Measurements from ENCODE around the gene TAF6L.
"Not testable (repeated sequence)": the region's sequence is repeated elsewhere in the genome, so short reads cannot be mapped to it uniquely, and the experiment has no call there.

The TAF6L gene

DNA sequence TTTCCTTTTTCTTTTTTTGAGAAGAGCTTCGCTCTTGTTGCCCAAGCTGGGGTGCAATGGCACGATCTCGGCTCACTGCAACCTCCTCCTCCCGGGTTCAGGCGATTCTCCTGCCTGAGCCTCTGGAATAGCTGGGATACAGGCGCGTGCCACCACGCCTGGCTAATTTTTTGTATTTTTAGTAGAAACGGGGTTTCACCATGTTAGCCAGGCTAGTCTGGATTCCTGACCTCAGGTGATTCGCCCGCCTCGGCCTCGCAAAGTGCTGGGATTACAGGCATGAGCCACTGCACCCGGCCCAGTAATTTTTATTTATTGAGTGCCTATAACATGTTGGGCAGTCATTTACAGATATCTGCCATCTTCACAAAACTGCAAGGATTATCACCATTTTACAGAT, 41.1 kb upstream of the TAF6L start:
- not testable (repeated sequence) for H3K27ac ChIP-seq (ENCODE audit: low read length); H3K9me3 ChIP-seq (ENCODE audit: control insufficient read depth, insufficient read depth, low read length); H3K4me3 ChIP-seq (ENCODE audit: low read length); H3K36me3 ChIP-seq (ENCODE audit: control insufficient read depth, insufficient read depth, low read length); H3K4me1 ChIP-seq (ENCODE audit: control insufficient read depth, insufficient read depth, low read length); DNase-seq (ENCODE audit: low read depth, low spot score); H3K27me3 ChIP-seq (ENCODE audit: control insufficient read depth, insufficient read depth, low read length)
- WGBS (ENCODE audit: insufficient coverage, insufficient read length), result no CpG with 5 or more reads among the region's 14 CpGs

DNA sequence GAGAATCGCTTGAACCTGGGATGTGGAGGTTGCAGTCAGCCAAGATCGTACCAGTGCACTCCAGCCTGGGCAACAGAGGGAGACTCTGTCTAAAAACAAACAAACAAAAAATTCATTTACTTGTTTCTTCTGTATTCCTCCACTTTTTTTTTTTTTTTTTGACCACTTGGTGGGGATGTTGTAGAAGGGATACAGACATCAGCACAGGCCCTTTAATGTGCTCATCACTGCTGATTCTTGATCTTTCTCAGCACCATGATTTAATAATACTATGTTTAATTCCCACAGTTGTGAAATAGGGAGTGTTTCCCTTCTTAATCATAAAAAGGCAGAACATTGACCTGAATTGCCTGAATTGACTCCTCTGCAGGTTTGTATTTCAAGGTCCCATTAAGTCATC, 38.4 kb upstream of the TAF6L start:
- Histone ChIP-seq H3K9me3 (ENCODE audit: control insufficient read depth, insufficient read depth, low read length) (no peaks in the 10 kb centered on the region), H3K27ac (ENCODE audit: low read length) (no peak overlapping the region), H3K4me3 (ENCODE audit: low read length) (no peak overlapping the region), H3K27me3 (ENCODE audit: control insufficient read depth, insufficient read depth, low read length) (no peaks in the 10 kb centered on the region), H3K4me1 (ENCODE audit: control insufficient read depth, insufficient read depth, low read length) (no peaks in the 10 kb centered on the region; the same call in 1 of the 2 replicates), H3K36me3 (ENCODE audit: control insufficient read depth, insufficient read depth, low read length) (peaks cover 5% of the 10 kb centered on the region; the same call in 1 of the 2 replicates)
- no CpG with 5 or more reads among the region's 2 CpGs for WGBS (ENCODE audit: insufficient coverage, insufficient read length)
- DNase-seq (ENCODE audit: low read depth, low spot score), result no peak

DNA sequence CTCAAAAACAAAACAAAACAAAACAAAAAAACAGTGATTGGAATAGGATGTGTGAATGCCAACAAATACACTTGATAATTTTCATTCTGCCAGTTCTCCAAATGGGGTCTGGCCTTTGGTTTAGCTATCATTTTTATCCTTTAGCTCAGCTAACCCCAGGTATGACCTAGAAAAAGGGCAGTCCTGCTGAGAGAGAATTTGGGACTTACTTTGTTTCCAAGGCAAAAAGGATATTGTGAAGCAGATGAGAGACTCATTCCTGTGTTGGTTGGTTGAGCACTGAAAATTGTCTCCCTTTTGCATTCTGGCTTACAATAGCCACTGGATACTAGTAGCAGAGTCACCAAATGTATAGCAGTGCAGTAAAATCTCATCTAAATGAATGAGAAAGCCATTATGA, 34.0 kb upstream of the TAF6L start:
- Histone ChIP-seq H3K9me3 (ENCODE audit: control insufficient read depth, insufficient read depth, low read length) (no peaks in the 10 kb centered on the region), H3K4me3 (ENCODE audit: low read length) (no peak overlapping the region), H3K36me3 (ENCODE audit: control insufficient read depth, insufficient read depth, low read length) (peaks cover 10% of the 10 kb centered on the region; the same call in 1 of the 2 replicates), H3K27ac (ENCODE audit: low read length) (no peak overlapping the region), H3K4me1 (ENCODE audit: control insufficient read depth, insufficient read depth, low read length) (no peaks in the 10 kb centered on the region), H3K27me3 (ENCODE audit: control insufficient read depth, insufficient read depth, low read length) (no peaks in the 10 kb centered on the region)
- no peak for DNase-seq (ENCODE audit: low read depth, low spot score)

DNA sequence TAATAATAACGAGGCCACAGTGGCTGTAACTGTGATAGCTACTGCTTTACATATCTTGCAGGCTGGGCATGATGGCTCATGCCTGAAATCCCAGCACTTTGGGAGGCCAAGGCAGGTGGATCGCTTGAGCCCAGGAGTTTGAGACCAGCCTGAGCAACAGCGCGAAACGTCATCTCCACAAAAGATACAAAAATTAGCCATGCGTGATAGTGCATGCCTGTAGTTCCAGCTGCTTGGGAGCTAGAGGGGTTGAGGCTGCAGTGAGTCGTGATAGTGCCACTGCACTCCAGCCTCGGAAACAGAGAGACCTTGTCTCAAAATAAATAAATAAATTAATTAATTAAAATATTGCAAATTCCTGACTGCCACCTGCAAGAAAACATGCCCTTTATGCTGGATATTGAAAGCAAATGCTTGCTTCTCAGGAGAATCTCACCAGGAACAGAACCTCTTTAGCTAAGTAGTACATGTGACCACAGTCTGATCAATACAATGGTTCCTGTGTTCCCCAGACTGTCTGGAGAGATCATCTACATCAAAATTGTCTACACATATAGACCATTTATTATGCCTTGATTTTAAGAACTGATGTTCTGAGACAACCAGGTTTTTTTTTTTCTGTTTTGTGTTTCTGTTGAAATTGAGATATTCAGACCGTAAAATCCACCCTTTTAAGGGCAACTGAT, 23.6 kb upstream of the TAF6L start:
- WGBS (ENCODE audit: insufficient coverage, insufficient read length), result no CpG with 5 or more reads among the region's 9 CpGs

DNA sequence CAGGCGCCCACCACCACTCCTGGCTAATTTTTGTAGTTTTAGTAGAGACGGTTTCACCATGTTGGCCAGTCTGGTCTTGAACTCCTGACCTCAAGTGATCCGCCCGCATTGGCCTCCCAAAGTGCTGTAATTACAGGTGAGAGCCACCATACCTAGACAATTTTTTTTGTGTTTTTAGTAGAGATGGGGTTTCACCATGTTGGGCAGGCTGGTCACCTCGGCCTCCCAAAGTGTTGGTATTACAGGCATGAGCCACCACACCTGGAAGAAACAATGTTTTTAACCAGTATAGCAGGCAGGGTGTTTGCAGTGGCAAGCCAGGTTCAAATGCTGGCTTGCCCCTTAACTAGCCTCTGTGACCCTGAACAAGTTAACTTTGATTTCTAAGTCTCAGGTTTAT, 21.3 kb upstream of the TAF6L start:
- WGBS (ENCODE audit: insufficient coverage, insufficient read length), result no CpG with 5 or more reads among the region's 5 CpGs
- not testable (repeated sequence) for H3K27me3 ChIP-seq (ENCODE audit: control insufficient read depth, insufficient read depth, low read length); DNase-seq (ENCODE audit: low read depth, low spot score); H3K4me1 ChIP-seq (ENCODE audit: control insufficient read depth, insufficient read depth, low read length); H3K27ac ChIP-seq (ENCODE audit: low read length); H3K4me3 ChIP-seq (ENCODE audit: low read length); H3K9me3 ChIP-seq (ENCODE audit: control insufficient read depth, insufficient read depth, low read length)
- peaks cover 18% of the 10 kb centered on the region for H3K36me3 ChIP-seq (ENCODE audit: control insufficient read depth, insufficient read depth, low read length)

More for the DNA sequence above, 23.6 kb upstream of the TAF6L start:
- DNase-seq (ENCODE audit: low read depth, low spot score), result no peak
- H3K27me3 ChIP-seq (ENCODE audit: control insufficient read depth, insufficient read depth, low read length), result no peaks in the 10 kb centered on the region
- no peak overlapping the region for H3K4me3 ChIP-seq (ENCODE audit: low read length)
- H3K36me3 ChIP-seq (ENCODE audit: control insufficient read depth, insufficient read depth, low read length), result peaks cover 12% of the 10 kb centered on the region
- no peaks in the 10 kb centered on the region for H3K4me1 ChIP-seq (ENCODE audit: control insufficient read depth, insufficient read depth, low read length)
- no peaks in the 10 kb centered on the region for H3K9me3 ChIP-seq (ENCODE audit: control insufficient read depth, insufficient read depth, low read length)
- no peak overlapping the region for H3K27ac ChIP-seq (ENCODE audit: low read length)

DNA sequence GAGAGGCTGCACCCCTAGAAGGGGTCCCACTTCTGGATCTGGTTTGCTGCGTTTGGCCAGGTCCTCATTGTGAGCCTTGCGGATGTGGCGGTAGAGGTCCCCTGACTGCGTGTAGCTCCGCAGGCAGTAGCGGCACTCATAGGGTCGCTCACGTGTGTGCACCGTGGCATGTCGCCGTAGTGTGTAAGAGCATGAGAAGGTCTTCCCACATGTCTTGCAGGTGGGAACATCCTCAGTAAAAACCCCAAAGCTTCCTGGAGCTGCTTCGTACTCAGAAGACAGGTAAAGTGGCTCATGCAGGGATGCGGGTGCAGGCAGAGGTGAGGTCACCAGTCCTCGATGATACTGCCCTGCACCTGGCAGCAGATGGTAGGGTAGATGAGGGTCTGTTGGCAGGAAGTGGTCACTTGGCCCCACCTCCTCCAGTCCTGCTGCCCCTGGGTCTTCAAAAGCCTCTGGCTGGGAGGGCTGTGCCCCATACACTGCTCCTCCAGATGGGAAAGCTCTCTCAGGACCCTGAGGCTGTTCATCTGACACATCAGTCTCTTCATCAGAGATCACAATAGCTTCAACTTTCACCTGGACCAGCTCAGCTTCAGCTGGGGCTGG, 18.9 kb upstream of the TAF6L start:
- no peak overlapping the region for H3K4me3 ChIP-seq (ENCODE audit: low read length)
- H3K36me3 ChIP-seq (ENCODE audit: control insufficient read depth, insufficient read depth, low read length), result peaks cover 18% of the 10 kb centered on the region
- no peak for DNase-seq (ENCODE audit: low read depth, low spot score)
- H3K27me3 ChIP-seq (ENCODE audit: control insufficient read depth, insufficient read depth, low read length), result no peaks in the 10 kb centered on the region
- no peaks in the 10 kb centered on the region for H3K4me1 ChIP-seq (ENCODE audit: control insufficient read depth, insufficient read depth, low read length)
- H3K27ac ChIP-seq (ENCODE audit: low read length), result no peak overlapping the region
- H3K9me3 ChIP-seq (ENCODE audit: control insufficient read depth, insufficient read depth, low read length), result no peaks in the 10 kb centered on the region
- WGBS (ENCODE audit: insufficient coverage, insufficient read length), result no CpG with 5 or more reads among the region's 14 CpGs

DNA sequence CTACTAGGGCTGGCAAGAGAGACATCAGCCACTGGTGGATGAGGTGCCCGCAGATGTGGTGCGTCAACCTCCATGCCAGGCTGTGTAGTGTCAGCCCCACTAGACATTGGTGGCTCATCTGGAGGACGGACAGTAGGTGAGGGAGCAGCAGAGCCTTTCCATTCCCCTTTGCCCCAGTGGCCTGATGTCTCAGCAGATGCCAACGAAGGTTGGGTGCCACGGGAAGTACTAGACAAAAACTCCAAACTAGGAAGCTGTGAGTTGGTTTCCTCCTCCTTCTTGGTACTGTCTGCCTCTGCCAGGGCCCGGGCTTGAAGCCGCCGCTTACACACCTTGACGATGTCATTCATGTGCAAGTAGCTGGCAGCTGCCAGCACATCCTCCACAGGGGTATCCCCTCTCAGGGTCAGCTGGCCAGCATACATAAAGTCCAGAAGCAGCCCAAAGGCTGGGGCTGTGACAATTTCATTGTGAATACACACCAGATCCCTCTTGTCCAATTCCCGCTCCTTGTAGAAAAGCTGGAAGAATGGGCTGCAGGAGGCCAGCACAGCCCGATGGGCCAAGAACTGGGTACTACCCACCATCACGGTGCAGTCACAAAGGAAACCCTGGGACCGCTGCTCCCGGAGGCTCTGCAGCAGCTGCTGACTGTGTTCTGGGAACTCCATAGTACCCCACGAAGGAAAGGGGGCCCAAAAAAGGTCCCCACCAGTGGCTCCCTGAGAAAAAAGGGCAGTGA, 18.0 kb upstream of the TAF6L start:
- no peak overlapping the region; the same call in 1 of the 2 replicates for H3K4me3 ChIP-seq (ENCODE audit: low read length)
- DNase-seq (ENCODE audit: low read depth, low spot score), result no peak
- no peaks in the 10 kb centered on the region for H3K27me3 ChIP-seq (ENCODE audit: control insufficient read depth, insufficient read depth, low read length)
- no CpG with 5 or more reads among the region's 15 CpGs for WGBS (ENCODE audit: insufficient coverage, insufficient read length)
- H3K4me1 ChIP-seq (ENCODE audit: control insufficient read depth, insufficient read depth, low read length), result no peaks in the 10 kb centered on the region
- no peak overlapping the region for H3K27ac ChIP-seq (ENCODE audit: low read length)
- H3K36me3 ChIP-seq (ENCODE audit: control insufficient read depth, insufficient read depth, low read length), result peaks cover 18% of the 10 kb centered on the region
- no peaks in the 10 kb centered on the region for H3K9me3 ChIP-seq (ENCODE audit: control insufficient read depth, insufficient read depth, low read length)

DNA sequence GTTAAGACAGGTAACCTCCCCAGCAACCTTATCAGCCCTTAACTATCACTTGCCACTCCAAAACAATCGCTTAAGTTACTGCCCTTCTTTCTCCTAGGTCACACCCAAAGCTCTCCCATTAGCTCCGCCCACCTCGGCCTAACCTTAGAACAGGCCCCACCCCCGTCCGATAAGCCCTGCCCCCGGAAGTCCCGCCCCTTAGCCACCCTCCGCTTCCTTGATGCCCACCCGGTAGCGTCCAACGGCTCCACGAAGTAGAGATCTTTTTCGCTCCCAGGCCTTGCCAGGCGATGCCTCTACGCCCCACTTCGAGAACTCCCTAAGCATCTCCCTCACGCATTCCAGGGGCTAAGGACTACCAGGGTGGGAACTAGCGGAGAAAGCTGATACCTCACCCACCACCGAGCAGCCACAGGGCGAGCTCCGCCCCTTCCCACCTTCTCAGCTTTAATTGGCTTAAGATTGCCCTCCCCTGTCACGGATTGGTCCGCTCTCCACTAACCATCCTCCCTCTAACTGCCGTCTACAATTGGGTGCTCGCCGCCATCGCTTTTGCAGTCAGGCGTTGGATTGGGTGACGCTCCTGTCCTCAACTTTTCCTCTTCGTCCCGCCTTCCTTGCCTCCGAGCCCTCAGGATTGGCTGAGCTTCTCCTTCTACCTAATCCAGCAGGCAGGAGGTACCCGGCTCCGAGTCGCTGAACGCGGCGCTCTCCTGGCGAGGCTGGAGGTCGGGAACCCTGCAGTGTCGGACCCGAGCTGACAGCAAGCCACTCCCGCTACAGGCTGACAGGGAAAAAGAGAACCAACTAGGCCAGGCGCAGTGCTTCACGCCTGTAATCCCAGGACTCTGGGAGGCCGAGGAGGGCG, 17.2 kb upstream of the TAF6L start, which contains the start of gene ZBTB3:
ZBTB3 (minus strand) TSS at position 425 of the 868 bp plus-strand sequence. CDS start 496 bp downstream, outside the sequence.
- no CpG with 5 or more reads among the region's 47 CpGs for WGBS (ENCODE audit: insufficient coverage, insufficient read length)
- no peaks in the 10 kb centered on the region for H3K9me3 ChIP-seq (ENCODE audit: control insufficient read depth, insufficient read depth, low read length)

DNA sequence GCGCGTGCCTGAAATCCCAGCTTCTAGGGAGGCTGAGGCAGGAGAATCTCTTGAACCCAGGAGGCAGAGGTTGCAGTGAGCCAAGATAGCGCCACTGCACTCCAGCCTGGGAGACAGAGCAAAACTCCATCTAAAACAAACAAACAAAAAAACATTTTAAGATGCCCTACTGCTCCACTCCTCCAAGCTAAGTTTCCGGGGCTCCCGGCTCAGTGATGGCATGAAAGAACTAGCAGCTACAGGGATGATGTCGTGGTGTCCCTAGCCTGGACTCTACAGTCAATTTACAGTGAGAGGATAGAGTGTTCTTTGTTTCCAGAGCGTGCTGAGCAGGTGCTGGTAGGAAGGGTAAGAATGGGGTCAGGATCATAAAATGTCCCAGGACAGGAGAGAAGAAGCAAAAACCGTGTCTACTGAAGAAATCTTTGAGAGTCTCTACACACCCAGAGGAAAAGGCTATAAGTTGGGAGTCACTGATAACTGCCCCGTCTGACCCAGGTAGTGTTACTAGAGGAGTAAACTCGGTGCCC, 16.0 kb upstream of the TAF6L start:
- Histone ChIP-seq H3K27me3 (ENCODE audit: control insufficient read depth, insufficient read depth, low read length) (no peaks in the 10 kb centered on the region), H3K9me3 (ENCODE audit: control insufficient read depth, insufficient read depth, low read length) (no peaks in the 10 kb centered on the region), H3K27ac (ENCODE audit: low read length) (no peak overlapping the region), H3K36me3 (ENCODE audit: control insufficient read depth, insufficient read depth, low read length) (peaks cover 14% of the 10 kb centered on the region), H3K4me1 (ENCODE audit: control insufficient read depth, insufficient read depth, low read length) (no peaks in the 10 kb centered on the region), H3K4me3 (ENCODE audit: low read length) (no peak overlapping the region)
- WGBS (ENCODE audit: insufficient coverage, insufficient read length), result no CpG with 5 or more reads among the region's 10 CpGs
- DNase-seq (ENCODE audit: low read depth, low spot score), result no peak

More for the DNA sequence above, 17.2 kb upstream of the TAF6L start, which contains the start of gene ZBTB3:
- DNase-seq (ENCODE audit: low read depth, low spot score), result peak; percentile 100
- H3K4me3 ChIP-seq (ENCODE audit: low read length), result peak within 1 kb of the TSS; percentile 59; the same call in 1 of the 2 replicates
- H3K27me3 ChIP-seq (ENCODE audit: control insufficient read depth, insufficient read depth, low read length), result no peaks in the 10 kb centered on the region
- H3K4me1 ChIP-seq (ENCODE audit: control insufficient read depth, insufficient read depth, low read length), result no peaks in the 10 kb centered on the region
- peaks cover 16% of the 10 kb centered on the region for H3K36me3 ChIP-seq (ENCODE audit: control insufficient read depth, insufficient read depth, low read length)
- no peak within 1 kb of the TSS for H3K27ac ChIP-seq (ENCODE audit: low read length)

Data from iPS DF 6.9 (cell line).